ENCODE results near the gene PCSK2. TPM values are rescaled to one million over a fixed set of nuclear protein-coding genes. Genes with fewer than 3 reads are reported as not detected.

PCSK2 gene
- total RNA-seq, 2 donors from 2014 or later: 1.4 to 1.5 TPM

DNA sequence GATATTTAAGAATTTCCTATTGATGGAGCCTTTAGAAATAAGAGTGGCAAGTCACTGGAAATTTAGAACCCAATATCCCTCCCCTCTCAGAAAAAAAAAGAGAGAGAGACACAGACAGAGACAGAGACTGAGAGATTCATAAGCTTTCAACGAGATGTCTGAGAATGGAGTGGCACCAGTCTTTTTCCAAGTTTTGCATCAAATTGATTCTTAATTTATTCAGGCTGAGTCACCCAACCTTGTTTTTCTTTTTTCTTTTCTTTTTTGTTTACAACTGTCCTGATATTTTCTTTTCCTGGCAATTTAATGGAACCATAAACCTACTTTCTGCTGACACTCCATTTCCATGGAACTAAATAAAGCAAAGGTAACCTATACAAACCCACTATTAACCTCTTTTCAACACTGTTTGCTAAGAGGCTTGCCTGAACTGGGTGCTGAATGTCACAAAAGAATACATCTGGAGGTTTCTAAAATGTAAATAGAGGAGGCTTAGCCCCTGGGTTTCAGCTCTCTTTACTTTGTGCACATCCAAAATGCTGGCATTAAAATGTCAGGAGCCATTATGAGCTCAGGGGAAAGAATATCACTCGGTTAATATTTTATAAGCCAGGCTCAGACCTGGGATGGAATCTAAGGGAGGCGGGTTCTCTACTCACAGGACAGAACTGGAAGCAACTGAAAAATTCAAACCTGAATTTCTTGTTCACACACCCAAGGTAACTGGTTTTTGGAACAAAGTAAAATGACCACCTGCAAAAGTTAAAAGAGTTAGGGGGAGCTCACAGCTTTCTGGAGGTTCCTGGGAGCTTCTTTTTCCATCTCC lies 203.5 kb downstream of the PCSK2 start:
- intact Hi-C loops (cut with DNase I): loop anchor here in 1 of 2 donors (2.0 kb wide), 1 partner anchor 628 kb away; no protein-coding TSS in a partner anchor
- DNase-seq: no peak
- no peak for ATAC-seq

DNA sequence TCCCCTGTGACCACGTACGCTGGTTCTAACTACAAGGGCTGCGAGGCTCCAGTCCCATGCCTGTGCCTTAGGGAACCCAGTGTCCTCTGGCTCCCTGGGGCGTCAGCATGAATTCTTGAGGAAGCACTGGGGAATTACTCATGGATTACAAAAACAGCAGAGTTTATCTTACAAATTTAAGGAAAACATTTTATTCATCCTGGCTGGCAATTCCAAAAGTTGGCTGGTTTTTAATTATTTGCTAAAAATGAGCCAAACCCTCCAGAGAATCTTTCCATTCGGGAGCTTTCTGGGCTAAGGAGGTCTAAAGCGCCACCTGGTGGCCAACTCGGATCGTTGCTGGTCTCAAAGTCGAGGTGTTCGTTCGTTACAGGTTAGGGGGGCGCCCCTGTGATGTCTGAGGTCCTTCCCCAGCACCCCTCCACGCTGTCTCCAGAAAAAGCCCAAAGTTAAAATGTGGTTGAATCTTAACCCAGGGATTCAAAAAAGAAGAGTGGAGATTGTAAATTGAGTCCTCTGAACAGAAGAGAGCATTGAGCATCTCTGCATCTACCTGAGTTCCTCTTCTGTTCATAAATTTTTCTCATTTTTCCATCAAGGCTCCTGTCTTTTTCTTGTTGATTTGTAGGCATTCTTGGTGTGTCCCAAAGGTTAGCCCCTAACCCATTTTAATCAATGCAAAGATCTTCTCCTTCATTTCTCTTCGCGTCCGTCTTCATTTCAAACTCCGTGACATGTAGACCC lies 205.0 kb downstream of the PCSK2 start:
- DNase-seq (peak; percentile 59), ATAC-seq (peak in 1 of 2 donors; percentile 34)
- intact Hi-C loops (cut with DNase I): loop anchor here in 1 of 2 donors (2.0 kb wide), 1 partner anchor 629 kb away; no protein-coding TSS in a partner anchor

DNA sequence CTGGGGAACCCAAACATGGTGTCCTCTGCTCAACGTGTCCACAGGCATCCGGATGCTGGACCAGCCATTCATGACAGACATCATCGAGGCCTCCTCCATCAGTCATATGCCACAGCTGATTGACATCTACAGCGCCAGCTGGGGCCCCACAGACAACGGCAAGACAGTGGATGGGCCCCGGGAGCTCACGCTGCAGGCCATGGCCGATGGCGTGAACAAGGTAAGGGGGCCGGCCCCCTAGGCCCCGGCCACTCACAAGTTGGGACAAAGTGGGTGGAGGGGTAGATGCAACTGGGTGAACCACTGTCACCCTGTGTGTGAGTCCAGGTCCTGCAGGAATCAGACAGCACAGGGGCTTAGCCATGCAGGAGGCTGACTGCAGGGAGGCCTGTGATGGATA lies 209.8 kb downstream of the PCSK2 start:
- DNase-seq: no peak
- no peak for ATAC-seq
- intact Hi-C loops (cut with DNase I): no loop called here

DNA sequence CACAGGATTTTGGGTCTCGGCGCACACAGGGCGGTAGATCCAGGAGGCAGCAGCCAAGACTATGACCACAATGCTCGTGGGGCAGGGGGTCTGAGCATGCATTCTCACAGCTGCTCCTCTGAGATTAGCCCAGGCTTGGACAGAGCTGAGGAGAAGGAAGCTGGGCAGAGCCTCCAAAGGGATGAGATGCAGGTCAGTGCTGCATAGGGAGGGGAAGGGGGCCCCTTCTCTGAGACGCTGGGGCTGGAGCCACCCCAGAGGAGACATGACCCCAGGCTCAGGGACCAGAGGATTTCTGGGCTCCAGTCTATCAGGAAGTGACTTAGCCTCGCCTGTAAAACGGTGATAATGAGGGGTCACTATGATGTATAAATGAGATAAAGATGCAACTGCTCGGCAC lies 210.4 kb downstream of the PCSK2 start:
- intact Hi-C loops (cut with DNase I): no loop called here
- ATAC-seq (no peak), DNase-seq (no peak)

DNA sequence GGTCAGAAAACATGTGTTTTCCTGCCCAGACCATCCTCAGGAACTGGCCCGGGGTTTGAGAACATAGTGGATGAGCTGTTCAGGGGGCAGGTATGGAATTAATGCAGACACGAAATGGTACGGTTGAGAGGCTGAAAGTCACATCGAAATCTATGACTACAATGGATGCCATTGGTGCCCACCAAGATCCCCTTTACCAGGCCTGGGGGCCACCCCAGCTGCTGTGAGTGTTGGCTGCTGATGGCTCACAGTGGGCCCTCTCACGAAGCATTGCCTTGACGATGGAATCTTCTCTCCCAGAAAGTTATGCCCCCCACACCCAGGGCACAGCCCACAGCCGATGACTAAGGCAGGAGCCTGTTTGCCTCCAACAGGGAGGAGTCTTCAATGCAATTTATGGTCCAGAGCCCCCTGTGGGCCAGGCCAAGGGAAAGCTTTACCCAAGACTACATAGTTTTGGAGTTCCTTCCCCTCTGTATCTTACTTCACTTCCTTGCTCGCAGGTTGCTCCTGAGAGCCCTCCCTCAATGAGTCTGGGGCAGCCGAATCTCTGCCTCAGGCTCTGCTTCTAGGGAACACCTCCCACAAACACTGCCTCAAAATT lies 211.7 kb downstream of the PCSK2 start:
- ATAC-seq (no peak), DNase-seq (no peak)
- intact Hi-C loops (cut with DNase I): no loop called here

DNA sequence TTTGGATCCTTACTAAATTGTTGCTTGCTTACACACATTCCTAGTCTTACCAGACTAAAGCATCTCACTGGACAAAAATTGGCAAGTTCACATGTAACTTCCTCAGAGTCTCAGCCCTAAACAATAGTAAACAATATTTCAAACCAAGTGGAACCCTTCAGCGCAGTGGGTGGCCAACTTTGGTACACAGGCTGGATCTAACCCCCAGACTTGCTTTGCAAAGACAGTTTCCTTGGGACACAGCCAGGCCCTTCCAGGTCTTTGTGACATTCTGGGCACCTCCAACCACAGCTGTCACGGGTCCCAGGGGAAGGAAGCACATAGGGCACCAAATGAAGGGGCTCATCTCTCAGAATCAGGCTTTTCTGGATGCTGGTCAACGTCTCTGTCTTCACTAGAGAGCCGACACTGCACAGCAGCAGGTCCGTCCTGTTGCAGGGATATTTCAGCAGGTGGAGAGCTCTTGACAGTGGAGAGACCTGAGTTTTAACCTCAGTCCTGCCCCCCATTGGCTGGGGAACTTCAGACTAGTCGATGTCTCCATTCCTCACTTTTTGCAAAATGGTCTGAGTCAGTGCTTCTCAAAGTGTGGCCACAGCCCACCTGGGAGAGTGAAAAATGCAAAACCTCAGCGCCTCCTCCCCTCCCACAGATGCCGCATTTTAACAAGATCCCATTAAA lies 212.9 kb downstream of the PCSK2 start:
- intact Hi-C loops (cut with DNase I): no loop called here
- DNase-seq (no peak), ATAC-seq (no peak)

DNA sequence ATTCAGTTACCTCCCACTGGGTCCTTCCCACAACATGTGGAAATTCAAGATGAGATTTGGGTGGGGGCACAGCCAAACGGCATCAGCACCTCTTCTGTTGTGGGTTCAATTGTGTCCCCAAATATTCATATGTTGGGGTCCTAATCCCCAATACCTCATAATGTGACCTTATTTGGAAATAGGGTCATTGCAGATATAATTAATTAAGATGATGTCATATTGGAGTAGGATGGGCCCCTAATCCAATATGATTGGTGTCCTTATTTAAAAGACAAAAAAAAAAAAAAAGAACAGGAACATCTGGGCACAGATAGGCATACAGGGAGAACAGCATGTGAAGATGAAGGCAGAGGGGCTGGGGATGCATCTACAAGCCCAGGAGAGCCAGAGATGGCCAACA lies 214.9 kb downstream of the PCSK2 start:
- intact Hi-C loops (cut with DNase I): no loop called here
- ATAC-seq (no peak), DNase-seq (no peak)

DNA sequence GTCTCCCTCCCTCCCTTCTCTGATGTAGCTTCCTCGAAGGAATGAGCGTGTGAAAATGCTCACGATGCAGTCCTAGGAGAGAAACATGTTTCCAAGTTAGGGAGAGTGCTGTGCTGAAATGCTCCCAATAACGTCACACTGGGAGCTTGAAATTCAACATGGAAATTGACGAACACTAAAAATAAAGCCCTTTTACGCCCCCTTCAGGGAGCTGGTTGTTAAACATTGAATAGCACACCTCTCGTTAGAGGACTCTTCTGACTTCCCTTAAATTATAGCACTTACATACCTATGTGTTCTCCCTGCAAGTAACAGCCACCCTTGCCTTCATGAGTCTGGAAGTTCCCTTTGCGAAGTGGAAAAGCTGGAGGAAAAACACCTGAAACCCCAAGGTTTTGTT lies 215.7 kb downstream of the PCSK2 start:
- intact Hi-C loops (cut with DNase I): no loop called here
- ATAC-seq (no peak), DNase-seq (no peak)

DNA sequence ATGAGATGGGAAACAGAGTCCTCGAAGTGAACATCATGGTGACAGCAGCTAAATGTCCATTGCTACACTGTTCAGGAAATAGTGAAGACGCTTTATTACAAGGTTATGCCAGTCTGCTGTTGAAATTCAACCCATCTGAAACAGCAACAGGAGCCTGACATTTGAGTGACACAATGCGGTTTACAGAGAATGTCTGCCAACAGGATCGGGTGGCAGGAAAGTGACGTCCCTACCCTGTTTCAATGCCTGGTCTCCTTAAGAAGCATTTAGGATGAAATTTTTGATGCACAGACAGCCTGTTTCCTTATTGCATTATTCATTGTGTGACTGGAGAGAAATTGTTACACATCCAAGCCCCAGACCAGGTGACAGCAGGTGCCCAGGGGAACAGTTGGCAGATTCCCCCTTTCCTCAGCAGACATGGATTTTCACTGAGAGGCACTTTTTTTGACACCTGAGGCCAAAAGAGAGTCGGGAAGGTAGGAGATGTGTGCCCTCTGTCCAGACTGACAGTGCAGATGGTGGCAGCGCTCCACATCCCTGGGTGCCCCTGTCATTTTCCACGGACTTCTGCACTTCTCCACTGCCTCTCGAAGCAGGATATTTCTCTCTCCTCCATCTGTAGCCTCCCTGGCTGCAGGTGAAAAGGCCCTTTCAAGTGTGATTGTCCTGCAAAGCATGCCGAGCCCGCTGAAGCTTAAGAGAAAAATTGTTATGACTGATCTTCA lies 216.5 kb downstream of the PCSK2 start:
- intact Hi-C loops (cut with DNase I): no loop called here
- ATAC-seq (no peak), DNase-seq (no peak)

DNA sequence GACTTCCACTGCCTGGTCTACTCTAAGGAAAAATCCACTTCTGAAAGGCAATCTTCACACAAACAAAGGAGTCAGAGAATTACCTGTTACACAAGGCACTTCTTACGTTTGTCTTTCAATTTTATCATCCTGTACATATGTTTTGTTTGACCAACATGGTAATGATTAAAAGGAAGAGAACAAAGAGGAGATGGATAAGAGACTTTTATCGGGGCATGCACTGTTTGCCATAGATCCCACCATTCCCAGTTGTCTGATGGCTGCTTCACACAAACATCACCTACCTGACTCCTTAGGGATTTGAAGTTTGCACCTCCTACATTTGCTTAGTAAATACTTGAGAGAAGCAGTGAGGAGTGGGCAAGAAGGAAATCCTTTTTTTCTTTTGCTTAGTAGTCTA lies 217.3 kb downstream of the PCSK2 start:
- DNase-seq (no peak), ATAC-seq (no peak)
- intact Hi-C loops (cut with DNase I): no loop called here

DNA sequence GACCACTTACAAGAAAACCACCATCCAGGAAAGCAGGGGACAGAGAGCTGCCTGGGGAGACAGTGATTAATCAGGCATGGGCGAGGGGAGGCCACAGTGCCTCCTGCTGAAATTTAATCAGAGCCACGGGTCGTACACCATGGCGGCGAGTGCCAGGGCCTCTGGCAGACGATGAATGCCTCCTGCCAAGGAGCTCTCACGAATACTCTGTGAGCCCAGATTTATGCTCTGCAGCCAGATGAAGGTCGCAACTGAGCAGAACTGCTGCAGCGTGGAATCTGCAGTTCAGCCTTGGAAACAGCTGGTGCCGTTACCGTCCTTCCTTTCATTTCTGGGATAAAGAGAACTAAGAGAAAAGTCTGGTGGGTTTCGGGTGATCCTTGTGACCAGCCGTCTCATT lies 218.7 kb downstream of the PCSK2 start:
- no peak for ATAC-seq
- intact Hi-C loops (cut with DNase I): no loop called here

DNA sequence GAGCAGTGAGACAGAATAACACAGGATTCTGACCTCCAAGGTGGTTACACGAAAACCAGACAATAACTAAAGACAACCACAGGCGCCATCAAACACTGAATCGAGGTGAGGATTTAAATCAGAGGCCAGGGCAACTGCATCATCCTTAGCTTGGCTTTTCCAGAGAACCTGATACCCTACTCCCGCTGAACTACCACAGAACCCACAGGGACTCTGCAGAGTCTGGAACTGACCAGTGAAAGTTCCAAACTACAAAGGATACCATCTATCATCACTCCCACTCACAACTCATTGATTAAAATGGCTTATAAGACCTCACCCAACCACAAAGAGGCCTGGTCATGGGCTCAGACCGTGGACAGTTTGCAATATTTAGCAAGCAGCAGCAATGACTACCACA lies 219.3 kb downstream of the PCSK2 start:
- ATAC-seq (no peak), DNase-seq (no peak)
- intact Hi-C loops (cut with DNase I): no loop called here

More for the DNA sequence above, 218.7 kb downstream of the PCSK2 start:
- no peak for DNase-seq

DNA sequence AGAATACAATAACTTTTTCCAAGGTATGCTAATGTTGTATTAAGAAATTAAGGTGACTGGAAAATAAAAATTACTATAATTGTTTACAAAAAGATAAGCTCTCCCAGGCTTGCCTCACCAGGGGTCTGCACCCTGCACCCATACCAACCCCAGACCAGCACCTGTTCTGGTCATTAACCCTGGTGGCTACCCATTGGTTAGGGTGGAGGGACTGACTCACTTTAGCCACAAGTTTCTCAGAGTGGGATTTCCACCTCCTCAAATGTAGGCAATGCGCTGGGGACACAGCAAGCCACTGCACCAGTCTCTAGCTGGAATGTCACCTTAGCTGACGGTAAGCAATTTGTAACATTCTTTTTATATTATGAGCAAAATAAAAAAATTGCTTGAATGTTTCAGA lies 221.2 kb downstream of the PCSK2 start:
- intact Hi-C loops (cut with DNase I): no loop called here
- DNase-seq: no peak
- no peak for ATAC-seq

DNA sequence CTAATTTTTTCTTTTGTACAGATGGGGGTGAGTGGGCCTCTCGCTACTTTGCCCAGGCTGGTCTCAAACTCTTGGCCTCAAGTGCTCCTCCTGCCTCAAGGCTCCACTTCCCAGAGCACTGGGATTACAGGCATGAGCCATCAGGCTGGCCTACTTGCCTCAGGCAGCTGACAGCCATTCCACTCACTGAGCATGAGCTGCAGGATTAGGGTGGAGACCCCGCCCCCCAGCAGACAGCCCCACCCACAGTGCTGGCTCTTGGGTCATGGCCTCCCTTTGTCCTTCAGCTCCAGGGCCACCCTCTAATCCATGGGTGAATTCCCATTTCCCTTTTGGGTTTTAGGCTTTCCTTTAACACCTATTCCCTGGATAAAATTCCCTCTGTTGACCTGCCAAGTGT lies 222.2 kb downstream of the PCSK2 start:
- intact Hi-C loops (cut with DNase I): no loop called here
- no peak for ATAC-seq
- no peak for DNase-seq

DNA sequence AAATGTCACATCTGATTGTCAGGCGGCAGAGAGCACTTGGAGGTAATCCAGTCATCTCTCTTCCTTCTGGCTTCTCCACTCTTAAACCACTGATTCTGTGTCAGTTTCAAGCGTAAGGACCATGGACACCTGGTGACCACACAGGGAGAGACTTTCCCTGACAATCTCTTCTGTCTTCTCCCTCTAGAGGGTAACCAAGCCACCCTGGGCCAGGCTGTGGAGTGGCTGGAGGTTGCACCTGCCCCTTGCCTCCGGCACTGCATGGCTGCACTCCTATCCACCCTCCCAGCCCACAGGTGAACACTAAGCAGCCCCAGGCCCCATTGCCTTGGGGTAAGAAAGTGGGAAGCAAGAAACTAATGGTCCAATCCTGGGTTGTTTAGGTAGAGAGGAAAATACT lies 225.6 kb downstream of the PCSK2 start:
- ATAC-seq: no peak
- intact Hi-C loops (cut with DNase I): no loop called here
- DNase-seq: no peak

DNA sequence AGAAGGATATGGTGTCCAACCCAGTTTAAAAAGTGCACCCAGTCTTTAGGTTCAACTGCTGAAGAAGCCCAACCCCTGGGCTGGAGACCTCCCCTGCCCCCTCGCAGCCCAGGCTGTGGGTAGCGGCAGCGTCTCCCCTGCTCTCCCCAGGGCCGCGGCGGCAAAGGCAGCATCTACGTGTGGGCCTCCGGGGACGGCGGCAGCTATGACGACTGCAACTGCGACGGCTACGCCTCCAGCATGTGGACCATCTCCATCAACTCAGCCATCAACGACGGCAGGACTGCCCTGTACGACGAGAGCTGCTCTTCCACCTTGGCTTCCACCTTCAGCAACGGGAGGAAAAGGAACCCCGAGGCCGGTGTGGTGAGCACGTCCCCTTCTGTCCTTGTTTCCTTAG lies 226.8 kb downstream of the PCSK2 start:
- intact Hi-C loops (cut with DNase I): no loop called here
- ATAC-seq: no peak
- DNase-seq: no peak

DNA sequence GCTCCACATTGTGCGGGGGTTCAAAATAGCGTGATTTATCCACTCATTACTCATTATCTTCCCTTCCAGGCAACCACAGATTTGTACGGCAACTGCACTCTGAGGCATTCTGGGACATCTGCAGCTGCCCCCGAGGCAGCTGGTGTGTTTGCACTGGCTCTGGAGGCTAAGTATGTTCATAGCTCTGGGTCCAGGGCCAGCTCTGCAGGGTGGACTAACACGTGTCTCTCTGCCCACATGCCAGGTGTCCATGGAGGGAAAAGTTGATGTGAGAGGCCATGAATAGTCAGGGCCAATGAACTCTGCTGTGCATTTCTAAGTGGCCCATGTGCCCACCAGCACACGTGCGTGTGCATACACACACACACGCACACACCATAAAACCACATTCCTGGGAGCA lies 229.4 kb downstream of the PCSK2 start:
- intact Hi-C loops (cut with DNase I): no loop called here
- no peak for ATAC-seq
- DNase-seq: no peak

DNA sequence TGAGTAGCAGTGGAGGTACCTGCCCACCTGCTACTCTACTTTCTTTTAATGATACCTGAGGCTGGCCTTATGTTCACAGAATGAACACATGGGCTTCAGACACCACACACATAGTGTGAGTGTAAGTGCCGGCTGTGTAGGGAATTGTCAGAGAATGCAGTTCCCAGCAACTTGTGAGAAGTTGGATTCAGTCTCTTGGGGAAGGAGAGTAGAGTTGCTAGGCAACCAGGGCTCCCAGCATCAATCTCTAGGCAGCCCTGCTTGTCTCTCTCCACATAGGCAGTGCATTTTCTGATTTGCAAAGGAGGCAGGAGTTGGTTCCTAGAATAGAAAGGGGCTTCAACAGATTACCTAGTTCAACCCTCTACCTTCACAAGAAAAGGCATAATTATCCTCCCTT lies 230.2 kb downstream of the PCSK2 start:
- DNase-seq: no peak
- intact Hi-C loops (cut with DNase I): no loop called here
- no peak for ATAC-seq

DNA sequence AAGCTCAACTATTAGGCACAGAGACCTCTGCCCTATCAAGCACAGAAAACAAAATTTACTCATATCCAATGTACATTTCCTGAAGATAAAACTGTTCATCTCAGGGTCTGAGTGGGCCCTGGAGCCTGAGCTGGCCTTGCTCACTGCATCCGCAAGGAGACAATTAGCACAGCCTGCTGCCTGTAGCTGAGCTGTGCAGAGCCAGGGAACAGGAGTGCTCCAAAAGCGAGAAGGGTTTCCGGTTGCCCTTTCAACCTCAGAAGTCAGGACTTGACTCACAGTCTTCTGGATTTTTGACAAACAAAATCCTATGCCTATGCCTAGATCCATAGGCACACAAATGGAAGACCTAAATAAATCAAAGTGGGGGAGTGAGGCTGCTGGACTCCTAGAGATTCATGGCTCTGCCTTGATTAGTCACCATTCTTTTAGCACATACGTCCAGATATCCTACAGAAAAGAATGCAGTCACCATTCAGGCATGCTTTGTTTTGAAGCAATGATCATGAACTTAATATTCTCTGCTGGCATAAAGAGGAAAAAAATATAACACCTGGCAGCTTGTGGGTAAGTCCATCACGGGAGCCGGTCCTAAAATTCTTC lies 230.8 kb downstream of the PCSK2 start:
- no peak for DNase-seq
- no peak for ATAC-seq
- intact Hi-C loops (cut with DNase I): no loop called here
